SKM-1 (cell line): Measurements from ENCODE around the gene GALR2.
A peak's percentile ranks its signal among the peaks of the same experiment; 100 is the strongest.

ENCODE experiments used
- DNase-seq: peaks from one replicate; lab custom pipeline; 2025; ENCODE audit not compliant: unreplicated experiment; lab: John Stamatoyannopoulos, UW

GALR2 gene

DNA sequence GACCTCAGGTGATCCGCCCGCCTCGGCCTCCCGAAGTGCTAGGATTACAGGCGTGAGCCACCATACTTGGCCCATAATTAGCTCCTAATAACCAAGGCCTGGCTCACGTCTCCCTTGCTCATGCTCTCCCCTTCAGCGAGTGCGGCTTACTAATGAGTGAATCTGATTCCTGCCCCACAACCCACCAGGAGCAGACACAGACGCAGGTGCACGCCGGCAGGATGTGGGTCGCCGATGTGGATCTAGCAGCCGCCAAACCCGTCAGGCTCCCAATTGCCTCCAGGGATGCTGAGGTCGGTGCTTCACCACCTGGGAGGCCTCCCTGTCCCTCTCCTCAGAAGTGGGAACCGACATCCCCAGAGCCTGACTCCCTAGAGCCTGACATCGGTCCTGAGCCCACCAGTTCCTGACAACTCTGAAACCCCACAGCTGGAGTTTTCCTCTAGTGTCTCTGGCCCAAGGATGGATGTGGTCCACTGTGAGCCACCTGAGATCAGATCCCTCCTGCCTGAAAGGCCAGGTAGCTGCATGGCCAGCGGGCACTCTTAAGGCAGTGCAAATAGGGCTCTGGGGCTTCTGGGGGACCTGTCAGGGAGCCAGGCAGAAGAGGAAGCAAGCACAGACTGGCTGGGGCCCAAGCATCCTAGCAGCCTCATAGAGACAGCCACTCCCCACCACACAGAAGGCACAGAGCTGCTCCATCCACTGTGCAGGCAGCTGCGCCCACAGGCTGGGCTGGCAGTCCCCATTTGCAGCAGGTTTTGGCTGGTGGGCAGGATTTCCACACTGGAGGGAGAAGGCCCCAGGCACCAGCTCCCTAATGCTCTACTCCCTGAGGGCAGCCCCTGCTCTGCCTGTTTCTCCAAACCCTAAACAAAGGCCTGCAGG, 18.2 kb downstream of the GALR2 start:
- DNase-seq: no peak

DNA sequence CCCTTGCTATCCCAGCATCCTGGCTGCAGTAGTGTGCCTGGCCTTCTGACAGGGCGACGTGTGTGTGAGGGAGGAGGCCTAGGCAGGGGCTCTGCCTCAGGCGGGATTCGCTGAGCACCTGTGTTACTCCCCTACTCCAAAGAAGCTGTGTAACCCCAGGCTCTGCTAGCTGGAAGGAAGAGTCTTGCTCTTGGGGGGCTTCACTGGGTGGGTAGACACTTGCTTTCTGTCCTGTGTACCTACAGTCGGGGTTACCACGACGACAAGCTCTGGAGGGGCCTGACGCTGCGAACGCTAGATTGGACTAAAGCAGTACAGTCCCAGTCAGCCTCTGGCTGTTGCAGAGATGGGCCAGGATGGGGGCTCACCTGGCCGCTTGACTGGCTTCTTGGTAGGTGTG, 19.5 kb downstream of the GALR2 start:
- no peak for DNase-seq

DNA sequence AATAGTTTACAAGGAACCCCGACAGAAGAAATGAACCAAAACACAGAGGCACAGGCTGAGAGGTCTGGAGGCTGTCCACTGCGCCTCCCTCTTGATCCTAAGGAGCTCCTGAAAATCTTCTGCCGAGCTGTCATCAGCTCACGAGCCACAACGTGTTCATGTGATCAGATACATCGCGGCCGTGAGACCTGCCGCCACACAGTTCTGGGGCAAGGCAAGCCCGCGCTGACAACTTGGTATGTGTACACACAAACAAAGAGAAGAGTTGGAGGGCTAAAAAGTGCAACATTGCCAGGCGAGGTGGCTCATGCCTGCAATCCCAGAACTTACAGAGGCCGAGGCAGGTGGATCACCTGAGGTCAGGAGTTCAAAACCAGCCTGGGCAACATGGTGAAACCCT, 21.4 kb downstream of the GALR2 start:
- DNase-seq: no peak

DNA sequence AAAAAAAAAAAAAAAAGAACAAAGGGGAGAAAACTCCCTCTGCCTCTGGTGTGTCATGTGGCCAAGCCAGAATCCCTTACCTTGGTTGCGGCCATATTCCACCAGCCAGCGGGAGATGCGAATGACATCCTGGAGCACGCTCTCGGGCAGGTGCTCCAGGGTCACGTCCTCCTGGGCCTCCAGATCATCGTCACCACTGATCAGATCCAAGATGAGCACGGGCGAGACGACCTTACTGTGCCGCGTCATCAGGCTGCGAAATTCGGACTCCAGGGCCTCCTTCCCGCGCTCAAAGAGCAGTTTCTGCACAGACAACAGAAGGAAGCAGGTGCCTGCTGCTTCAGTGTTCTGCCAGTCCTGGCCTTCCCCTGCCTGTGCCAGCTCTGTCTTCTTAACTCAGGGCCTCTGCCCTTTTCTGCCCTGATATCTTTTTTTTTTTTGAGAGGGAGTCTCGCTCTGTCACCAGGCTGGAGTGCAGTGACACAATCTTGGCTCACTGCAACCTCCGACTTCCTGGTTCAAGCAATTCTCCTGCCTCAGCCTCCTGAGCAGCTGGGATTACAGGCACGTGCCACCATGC, 23.2 kb downstream of the GALR2 start:
- DNase-seq: no peak

DNA sequence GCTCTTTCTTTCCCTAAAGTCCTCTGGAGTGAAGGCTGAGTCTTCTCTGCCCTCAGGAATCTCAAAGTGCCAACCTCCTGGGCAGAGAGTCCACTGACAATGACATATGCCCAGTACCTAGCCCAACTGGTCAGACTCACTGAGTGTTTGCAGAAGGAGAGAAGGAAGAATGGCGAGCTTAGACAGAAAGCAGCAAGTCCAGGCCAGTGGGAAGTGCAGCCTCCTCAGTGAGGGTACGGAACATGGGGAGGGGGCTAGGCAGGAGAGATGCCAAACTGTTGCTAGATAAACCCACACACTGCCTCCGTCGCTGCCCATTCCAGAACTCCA, 28.3 kb downstream of the GALR2 start:
- no peak for DNase-seq

DNA sequence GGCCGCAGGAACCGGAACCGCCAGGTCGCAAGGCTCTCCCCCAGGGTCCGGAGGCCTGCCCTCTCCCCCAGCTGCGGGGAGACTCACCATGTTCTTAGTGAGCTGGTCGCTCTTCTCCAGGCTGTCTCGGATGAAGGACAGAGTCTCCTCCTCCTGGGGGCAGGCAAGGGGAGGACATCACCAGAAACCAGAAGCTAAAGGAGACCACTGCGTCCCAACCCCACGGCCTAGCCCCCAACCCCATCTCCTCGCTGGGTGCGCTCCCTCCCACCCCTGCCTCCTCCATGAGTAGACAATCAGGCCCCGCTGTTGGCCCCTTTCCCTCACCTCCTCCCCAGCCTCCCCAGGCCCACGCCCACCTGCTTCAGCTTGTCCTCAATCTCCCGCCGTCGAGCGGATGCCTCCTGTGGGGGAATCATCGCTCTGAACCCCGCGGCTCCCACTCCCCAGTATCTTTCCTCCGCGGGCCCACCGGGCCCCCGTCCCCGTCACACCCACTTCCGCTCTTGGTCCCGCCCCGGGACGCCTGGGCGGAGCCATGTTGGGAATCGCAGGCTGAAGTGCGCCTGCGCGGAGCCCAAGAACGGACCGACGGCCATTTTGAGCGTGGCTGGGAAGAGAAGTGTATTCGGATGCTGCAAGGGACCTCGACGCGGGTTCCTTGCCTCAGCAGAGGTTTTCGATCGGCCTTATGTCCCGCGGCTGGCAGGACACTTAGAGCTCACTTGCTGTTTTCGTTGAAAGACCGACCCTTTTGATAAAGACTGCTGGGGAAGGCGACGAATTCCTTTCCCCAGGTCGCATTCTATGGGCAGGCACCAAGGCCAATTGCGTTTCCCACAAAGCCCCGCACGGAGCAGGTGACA, 28.9 kb downstream of the GALR2 start, which contains the start of gene EXOC7:
EXOC7 (minus strand) TSS at position 514 of the 866 bp plus-strand sequence; CDS start at position 419, 95 bp downstream.
- peak; percentile 88 for DNase-seq

DNA sequence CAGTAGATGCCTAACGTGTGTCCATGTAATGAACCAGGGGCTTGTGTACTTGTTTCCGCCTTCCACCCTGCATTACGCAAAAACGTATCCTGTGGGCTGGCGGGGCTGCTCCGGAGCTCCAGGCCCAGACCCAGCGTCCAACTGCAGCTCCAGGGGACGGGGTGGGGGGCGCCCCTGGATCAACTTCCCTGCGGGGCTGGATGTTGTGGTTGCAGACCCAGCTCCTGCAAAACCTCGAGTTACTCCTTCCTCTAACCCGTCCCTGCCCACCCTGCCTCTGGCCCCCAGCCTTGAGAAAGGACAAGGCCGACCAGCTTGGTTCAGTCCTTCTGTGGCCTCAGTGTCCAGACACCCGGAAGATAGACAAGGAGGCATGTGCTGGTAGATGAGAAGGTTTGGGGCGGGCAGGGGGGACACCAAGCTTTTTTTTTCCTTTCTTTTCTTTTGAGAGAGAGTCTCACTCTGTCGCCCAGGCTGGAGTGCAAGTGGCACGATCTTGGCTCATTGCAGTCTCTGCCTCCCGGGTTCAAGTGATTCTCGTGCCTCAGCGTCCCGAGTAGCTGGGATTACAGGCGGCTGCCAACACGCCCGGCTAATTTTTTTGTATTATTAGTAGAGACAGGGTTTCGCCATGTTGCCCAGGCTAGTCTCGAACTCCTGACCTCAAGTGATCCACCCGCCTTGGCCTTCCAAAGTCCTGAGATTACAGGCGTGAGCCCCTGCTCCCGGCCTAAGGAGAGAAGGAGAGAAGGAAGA, 29.7 kb downstream of the GALR2 start:
- DNase-seq: no peak

DNA sequence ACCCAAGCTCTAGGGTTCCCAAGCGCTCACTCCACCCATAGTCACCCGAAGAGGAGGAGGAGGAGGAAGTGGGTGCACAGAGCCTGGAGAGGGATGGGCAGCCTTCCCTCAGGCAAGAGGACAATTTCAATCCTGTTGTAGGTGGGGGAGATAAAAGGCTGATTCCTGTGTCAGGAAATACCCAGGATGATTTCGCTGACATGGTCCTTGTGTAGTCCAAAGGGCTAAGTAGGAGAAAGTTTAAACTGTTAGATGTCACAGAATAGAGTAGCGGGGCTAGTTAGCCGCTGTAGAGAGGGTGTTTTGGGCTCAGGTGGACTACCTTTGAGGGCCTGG, 30.3 kb downstream of the GALR2 start:
- no peak for DNase-seq

DNA sequence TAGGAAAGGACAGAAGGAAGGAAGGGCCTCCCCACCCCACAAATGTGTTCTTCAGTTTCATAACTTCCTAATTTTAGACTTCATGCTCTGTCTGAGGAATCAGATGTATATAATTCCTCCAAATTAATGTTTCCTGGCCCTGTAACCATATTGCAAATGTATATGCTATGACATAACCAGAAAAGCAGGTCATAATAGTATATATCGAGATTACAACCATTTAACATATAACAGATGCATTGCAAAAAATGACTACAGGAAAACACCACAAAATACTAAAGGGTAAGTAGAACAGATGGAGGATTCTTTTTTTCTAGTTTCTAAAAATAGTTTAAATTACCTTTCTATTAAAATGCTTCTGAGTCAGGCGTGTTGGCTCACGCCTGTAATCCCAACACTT, 32.1 kb downstream of the GALR2 start:
- DNase-seq: no peak

DNA sequence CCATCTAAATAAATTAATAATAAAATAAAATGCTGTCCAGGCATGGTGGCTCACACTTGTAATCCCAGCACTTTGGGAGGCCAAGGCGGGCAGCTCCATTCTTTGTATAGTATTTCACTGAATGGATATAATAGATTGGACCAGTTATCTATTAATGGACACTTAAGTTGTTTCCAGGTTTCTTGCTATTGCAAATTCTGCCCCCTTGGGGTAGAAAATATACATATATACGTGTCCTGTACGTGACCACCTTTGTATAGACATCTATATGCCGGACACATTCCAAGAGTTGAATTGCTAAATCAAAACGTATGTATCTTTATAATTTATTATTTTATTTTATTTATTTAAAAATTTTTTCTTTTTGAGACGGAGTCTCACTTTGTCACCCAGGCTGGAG, 32.9 kb downstream of the GALR2 start:
- no peak for DNase-seq

DNA sequence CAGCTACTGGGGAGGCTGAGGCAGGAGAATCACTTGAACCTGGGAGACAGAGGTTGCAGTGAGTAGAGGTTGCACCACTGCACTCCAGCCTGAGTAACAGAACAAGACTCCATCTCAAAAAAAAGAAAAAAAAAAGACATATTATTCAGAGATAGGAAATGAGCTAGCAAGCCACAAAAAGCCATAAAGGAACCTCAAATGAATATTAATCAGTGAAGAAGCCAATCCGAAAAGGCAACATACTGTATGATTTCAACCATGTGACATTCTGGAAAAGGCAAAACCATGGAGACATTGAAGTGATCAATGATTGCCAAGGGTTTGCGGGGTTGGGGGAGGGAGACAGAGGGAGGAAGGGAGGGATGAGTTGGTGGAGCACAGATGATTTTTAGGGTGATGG, 37.4 kb downstream of the GALR2 start:
- DNase-seq: no peak

DNA sequence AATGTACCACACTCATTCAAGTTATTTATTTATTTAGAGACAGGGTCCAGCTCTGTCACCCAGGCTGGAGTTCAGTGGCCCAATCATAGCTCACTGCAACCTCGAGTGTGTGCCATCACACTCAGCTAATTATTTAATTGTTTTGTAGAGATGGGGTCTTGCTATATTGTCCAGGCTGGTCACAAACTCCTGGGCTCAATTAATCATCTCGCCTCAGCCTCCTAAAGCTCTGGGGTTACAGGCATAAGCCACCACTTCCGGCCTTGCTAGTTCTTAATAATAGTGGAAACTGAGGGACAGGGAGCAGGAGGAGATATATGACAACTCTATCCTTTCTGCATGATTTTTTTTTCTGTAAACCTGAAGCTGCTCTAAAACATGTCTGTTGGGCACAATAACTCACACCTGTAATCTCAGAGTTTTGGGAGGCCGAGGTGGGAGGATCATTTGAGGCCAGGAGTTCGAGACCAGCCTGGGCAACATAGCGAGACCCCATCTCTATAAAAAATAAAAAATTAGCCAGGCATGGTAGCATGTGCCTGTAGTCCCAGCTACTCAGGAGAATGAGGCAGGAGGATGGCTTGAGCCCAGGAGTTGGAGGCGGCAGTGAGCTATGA, 40.7 kb downstream of the GALR2 start:
- DNase-seq: no peak

DNA sequence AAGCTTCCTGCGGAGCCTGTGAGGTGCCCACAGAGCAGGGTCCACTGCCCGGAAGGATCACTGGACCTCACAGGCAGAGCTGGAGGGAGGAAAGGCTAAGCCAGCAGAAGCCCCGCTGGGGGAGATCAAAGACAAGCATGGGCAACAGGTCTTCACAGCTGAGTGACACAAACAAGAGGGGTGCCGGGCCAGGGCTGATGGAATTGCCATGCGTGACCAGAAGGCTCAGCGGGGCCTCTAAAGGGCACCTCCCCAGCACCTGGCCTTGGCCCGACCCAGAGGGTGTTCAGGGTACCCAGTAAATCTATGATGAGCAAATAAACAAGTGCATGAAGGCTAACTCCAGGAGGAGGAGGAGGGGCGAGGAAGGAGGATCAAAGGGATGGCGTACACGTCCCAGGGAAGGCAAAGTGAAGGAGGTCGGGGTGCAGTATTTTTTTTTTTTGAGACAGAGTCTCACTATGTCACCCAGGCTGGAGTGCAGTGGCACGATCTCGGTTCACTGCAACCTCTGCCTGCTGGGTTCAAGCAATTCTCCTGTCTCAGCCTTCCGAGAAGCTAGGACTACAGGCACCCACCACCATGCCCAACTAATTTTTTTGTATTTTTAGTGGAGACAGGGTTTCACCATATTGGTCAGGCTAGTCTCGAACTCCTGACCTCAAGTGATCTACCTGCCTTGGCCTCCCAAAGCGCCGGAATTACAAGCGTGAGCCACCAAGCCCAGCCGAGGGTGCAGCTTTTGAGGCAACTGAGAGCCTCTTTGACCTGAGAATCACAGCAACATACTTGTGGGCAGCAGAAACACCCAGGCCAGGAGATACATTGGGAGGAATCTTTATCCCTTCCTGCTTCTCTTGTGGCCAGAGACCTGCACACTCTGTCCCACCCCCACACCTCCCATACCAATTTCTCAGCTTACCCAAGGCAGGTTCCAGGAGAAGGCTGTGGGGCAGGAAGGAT, 45.1 kb downstream of the GALR2 start:
- DNase-seq: no peak

DNA sequence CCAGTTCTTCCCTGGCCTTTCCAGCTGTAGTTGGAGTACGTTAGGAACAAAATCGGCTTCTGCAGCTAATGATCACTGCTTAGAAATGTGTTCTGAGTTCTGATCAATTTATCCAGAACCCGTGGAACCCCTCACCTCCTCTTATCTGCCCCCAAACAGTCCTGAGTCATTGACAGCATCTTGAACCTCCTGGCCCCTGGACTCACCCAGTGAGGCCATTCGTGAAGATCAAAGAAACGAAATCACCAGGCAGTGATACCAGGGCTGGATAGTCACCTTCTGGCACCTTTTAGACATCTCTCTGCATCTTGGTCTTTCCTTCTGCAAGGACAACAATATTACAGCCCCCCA, 46.1 kb downstream of the GALR2 start:
- no peak for DNase-seq

DNA sequence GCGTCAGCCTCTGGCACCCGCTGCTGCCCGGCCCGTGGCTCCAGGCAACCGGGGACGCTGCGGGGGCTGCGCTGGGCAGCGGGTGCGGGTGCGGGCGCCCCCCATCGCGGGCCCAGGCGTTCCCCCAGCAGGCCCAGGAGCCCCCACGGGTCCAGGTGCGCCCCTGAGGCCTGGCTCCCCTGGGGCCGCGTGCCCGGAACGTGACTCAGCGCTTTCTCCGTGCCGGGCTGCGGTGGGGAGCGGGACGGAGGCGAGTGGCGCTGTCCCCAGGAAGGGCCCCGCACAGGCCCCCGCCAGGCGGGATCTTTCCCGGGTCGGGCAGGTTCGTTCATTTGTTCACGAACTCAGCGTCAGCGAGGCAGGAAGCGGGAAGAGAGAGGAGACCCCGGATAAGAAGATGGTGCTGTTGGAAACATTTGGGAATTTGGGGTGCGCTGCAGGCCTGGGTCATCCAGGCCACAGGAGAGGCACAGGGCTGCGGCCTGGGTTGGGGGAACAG, 47.4 kb downstream of the GALR2 start:
- DNase-seq: no peak

DNA sequence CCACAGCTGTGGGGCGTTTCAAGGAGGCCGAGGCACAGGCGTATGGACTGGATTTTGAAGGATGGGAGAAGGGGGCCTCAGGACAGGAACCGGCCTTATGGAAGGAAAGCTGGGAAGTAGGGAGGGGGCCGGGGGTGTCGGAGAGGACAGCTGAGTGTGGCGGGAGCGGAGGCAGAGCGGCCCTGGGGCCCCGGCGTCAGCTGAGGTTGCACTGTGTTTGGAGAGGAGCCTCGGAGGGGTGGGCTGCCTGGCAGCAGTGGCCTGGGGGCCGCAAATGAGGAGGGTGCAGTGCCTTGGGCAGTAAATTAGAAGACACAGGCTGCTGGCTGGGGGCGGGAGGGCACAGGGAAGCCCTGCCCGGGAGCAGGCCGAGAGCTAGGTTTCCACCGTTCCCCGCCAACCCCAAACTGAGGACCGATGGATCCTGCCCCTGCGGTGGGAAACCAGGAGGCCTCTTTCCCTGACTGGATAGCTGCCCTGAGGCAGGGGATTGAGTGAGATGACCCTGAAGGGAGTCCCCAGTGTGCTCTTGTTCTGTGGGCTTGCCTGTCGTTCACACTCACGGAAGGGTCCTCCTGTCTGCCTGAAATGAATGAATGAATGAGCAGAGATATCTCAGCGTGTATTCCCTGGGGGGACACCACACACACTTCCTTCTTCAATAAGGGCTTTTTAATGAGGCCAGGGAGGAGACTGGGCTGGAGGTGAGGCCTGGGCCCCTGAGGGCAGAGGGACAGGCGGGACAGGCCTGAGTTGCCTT, 48.0 kb downstream of the GALR2 start:
- no peak for DNase-seq

DNA sequence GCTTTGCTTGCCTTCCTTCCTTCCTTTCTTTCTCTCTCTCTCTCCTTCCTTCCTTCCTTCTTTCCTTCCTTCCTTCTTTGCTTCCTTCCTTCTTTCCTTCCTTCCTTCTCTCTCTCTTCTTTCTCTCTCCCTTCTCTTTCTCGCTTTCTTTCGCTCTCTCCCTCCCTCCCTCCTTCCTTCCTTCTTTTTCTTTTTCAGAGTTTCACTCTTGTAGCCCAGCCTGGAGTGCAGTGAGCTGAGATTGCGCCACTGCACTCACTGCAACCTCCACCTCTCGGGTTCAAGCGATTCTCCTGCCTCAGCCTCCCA, 48.6 kb downstream of the GALR2 start:
- DNase-seq: no peak

DNA sequence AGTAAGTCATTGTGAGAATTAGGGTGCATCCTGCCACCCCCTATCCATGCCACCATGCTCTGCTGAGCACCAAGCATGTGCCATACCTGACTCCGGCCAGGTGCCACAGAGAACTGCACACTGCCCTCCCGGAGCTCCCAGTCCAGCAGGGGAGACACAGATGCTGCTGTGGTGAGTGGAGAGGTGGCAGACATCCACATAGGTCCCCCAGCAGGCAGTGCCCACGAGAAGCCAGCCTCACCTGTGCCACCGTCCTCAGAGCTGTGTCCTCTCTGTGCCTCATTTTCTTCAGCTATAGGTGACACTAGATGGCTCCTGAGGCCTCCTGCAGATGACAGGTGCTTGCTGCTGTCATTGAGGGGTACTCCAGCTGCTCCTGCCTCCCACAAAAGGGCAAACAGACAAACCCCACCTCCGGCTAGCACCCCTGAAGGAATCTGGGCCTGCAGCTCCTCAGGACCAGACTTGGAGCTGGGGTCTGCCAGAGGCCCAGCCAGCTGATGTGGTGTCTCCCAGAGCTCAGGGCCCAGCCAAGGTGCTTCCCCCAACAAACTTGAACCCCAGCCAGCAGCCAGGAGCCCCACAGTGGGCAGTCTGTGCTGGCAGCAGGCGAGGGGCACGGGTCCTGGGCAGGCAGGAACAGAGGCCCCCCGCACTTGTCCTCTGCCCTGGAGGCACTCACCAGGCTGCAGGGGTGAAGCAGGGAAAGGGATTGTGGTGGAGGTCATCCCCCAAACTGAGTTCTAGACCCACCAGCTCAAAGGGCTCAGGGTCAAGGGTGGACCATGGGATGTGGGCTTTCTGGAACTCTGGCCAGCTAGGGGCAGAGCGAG, 49.4 kb downstream of the GALR2 start:
- no peak for DNase-seq
